Panc1 (cell line): Measurements from ENCODE around the gene QARS1. TPM values are rescaled to one million over a fixed set of nuclear protein-coding genes. Genes with fewer than 3 reads are reported as not detected.

Experiments
- ATAC-seq: fragments of 200-7000 bp; cut with Tn5 transposase; 2 replicates; pipeline ENCODE4 v1.9.1; 2020; ENCODE audit warnings: mild to moderate bottlenecking, moderate library complexity
- BruUV-seq: library from RNA; stranded (reverse); fragments of 400-500 nt; replicated peaks from 2 replicates; lab custom pipeline; 2021; lab: Mats Ljungman, UMichigan
- CTCF ChIA-PET: fragments of 300-600 bp; sonication (Branson Sonifier 250); formaldehyde crosslinking; loops from one replicate; lab custom pipeline; 2022; ENCODE audit warnings: antibody characterized with exemption; lab: Charles Lee
- POLR2A ChIA-PET: fragments of 300-600 bp; sonication (Branson Sonifier 250); formaldehyde crosslinking; loops from one replicate; lab custom pipeline; 2022; ENCODE audit warnings: antibody characterized with exemption; lab: Charles Lee
- DNase-seq: peaks from one replicate; pipeline ENCODE4 v3.0.0-alpha.2; 2010; ENCODE audit warnings: low read depth, low spot score
- H3K27ac ChIP-seq: 2 replicates; pipeline ENCODE4 v1.5.1; 2011; ENCODE audit warnings: mild to moderate bottlenecking, low read length, inconsistent platforms
- H3K27me3 ChIP-seq: fragments of 200-500 bp; sonication (Bioruptor generic); 2 replicates; pipeline ENCODE4 v1.6.0; 2014; ENCODE audit warnings: low read length, inconsistent platforms; ENCODE audit not compliant: control insufficient read depth, insufficient read depth
- H3K36me3 ChIP-seq: fragments of 200-500 bp; sonication (Bioruptor generic); 2 replicates; pipeline ENCODE4 v1.5.1; 2014; ENCODE audit warnings: inconsistent platforms, mild to moderate bottlenecking, low read length, moderate library complexity; ENCODE audit not compliant: control insufficient read depth, insufficient read depth
- H3K4me1 ChIP-seq: 2 replicates; pipeline ENCODE4 v1.5.1; 2011; ENCODE audit warnings: inconsistent platforms, mild to moderate bottlenecking, low read length, moderate library complexity; ENCODE audit not compliant: control insufficient read depth, insufficient read depth
- H3K4me3 ChIP-seq, 2 experiments: 2 replicates each; pipeline ENCODE4 v1.5.1; 2011 to 2012; ENCODE audit warnings: low read depth in 2 of 2, low read length in 2 of 2, mild to moderate bottlenecking in 2 of 2, inconsistent platforms in 1 of 2, moderate library complexity in 1 of 2
- H3K9me3 ChIP-seq: fragments of 200-500 bp; sonication (Bioruptor generic); 2 replicates; pipeline ENCODE4 v1.5.1; 2014; ENCODE audit warnings: low read depth, mild to moderate bottlenecking, inconsistent platforms, low read length, moderate library complexity; ENCODE audit not compliant: control insufficient read depth, insufficient read depth
- POLR2AphosphoS5 ChIP-seq: IDR thresholded peaks from 2 replicates; pipeline ENCODE4 v1.6.1; 2012; ENCODE audit warnings: mild to moderate bottlenecking, low read depth, low read length, moderate library complexity
- SIN3A ChIP-seq: IDR thresholded peaks from 2 replicates; pipeline ENCODE4 v1.6.1; 2012; ENCODE audit warnings: low read depth, mild to moderate bottlenecking, low read length, moderate library complexity, borderline replicate concordance; ENCODE audit not compliant: insufficient read depth
- TCF7L2 ChIP-seq: IDR thresholded peaks from 2 replicates; pipeline ENCODE4 v1.6.1; 2011; ENCODE audit warnings: mild to moderate bottlenecking, low read depth, low read length, inconsistent platforms
- in situ Hi-C: cut with HindIII; loops from 2 replicates; pipeline ENCODE4 v1.10.0; 2016; ENCODE audit warnings: low sequenced_read_pairs, low pct_unique_long_range_greater_than_20kb
- intact Hi-C: fragments of 100-400 bp; cut with micrococcal nuclease; formaldehyde crosslinking; loops from one replicate; pipeline ENCODE4 v1.10.0; 2022; ENCODE audit not compliant: unreplicated experiment
- total RNA-seq: library from RNA; stranded (reverse); gene quantifications from one replicate; pipeline ENCODE4 v1.2.1, GENCODE V29; 2021; ENCODE audit not compliant: unreplicated experiment
- TF ChIP-seq, protein P1 (sequence below), 2 experiments: IDR thresholded peaks; 2 replicates each; pipeline ENCODE4 v1.6.1; 2011 to 2012; ENCODE audit warnings: low read depth in 2 of 2, control low read depth in 1 of 2, low read length in 1 of 2, mild to moderate bottlenecking in 1 of 2, moderate library complexity in 1 of 2; ENCODE audit not compliant: insufficient read depth in 1 of 2
- TF ChIP-seq, protein P2 (sequence below): fragments of 450-650 bp; IDR thresholded peaks from 2 replicates; pipeline ENCODE4 v1.5.1; 2017; ENCODE audit warnings: mild to moderate bottlenecking

Gene QARS1
- total RNA-seq, 1 experiment from 2014 or later = 186 TPM

DNA sequence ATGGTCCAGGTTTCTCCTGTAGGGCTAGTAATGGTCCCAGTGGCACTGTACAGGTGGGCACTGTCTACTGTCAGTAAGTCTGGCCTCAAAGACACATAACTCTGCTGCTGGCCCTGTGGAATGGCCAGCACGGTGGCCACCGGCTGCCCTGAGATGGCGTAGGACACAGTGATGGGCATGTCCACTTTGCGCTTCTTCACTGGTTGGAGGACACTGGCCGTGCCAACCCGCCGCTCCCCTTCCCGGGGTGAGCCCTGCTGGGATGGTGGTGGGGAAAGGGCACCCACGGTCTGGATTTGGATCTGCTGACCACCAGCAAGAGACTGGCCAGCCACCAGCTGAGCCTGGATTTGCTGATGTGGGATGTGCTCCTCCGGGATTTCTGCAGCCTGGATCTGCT, 47.3 kb downstream of the QARS1 start:
- BruUV-seq = no TSS peak
- CTCF ChIA-PET = no interaction called here
- intact Hi-C loops = no loop called here

DNA sequence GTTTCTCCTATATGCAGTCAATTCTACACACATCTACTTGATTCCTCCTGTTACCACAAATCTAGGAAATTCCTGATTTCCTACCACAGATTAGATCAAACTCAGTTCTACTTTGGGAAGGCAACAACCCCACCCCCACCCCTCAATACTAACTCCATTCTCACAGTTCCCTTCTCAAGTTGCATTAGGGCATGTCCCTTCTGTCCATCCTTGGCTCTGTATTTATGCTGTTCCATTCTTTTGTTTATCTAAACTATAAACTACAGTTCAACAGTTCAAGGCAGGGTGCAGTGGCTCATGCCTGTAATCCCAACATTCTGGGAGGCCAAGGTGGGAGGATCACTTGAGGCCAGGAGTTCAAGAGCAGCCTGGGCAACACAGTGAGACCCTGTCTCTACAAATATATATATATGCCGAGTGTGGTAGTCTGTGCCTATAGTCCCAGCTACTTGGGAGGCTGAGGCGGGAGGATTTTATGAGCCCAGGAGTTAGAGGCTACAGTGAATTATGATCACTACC, 50.2 kb downstream of the QARS1 start:
- Histone ChIP-seq H3K4me3 (no peak overlapping the region), H3K9me3 (no peaks in the 10 kb centered on the region), H3K27me3 (no peaks in the 10 kb centered on the region), H3K36me3 (peaks cover 3% of the 10 kb centered on the region; the same call in 1 of the 2 replicates), H3K4me1 (no peaks in the 10 kb centered on the region), H3K27ac (no peak overlapping the region)
- ATAC-seq = no peak
- DNase-seq = no peak
- ChIA-PET CTCF (no interaction called here), POLR2A (no interaction called here)
- TF ChIP-seq, protein P1, sequence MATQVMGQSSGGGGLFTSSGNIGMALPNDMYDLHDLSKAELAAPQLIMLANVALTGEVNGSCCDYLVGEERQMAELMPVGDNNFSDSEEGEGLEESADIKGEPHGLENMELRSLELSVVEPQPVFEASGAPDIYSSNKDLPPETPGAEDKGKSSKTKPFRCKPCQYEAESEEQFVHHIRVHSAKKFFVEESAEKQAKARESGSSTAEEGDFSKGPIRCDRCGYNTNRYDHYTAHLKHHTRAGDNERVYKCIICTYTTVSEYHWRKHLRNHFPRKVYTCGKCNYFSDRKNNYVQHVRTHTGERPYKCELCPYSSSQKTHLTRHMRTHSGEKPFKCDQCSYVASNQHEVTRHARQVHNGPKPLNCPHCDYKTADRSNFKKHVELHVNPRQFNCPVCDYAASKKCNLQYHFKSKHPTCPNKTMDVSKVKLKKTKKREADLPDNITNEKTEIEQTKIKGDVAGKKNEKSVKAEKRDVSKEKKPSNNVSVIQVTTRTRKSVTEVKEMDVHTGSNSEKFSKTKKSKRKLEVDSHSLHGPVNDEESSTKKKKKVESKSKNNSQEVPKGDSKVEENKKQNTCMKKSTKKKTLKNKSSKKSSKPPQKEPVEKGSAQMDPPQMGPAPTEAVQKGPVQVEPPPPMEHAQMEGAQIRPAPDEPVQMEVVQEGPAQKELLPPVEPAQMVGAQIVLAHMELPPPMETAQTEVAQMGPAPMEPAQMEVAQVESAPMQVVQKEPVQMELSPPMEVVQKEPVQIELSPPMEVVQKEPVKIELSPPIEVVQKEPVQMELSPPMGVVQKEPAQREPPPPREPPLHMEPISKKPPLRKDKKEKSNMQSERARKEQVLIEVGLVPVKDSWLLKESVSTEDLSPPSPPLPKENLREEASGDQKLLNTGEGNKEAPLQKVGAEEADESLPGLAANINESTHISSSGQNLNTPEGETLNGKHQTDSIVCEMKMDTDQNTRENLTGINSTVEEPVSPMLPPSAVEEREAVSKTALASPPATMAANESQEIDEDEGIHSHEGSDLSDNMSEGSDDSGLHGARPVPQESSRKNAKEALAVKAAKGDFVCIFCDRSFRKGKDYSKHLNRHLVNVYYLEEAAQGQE (IDR thresholded peaks at IDR 0.05; ENCODE audit: insufficient read depth in 1 of 2, low read depth in 2 of 2, low read length in 1 of 2) = no peak
- TF ChIP-seq POLR2AphosphoS5 (no peak), TCF7L2 (no peak), SIN3A (no peak)
- TF ChIP-seq, protein P2, sequence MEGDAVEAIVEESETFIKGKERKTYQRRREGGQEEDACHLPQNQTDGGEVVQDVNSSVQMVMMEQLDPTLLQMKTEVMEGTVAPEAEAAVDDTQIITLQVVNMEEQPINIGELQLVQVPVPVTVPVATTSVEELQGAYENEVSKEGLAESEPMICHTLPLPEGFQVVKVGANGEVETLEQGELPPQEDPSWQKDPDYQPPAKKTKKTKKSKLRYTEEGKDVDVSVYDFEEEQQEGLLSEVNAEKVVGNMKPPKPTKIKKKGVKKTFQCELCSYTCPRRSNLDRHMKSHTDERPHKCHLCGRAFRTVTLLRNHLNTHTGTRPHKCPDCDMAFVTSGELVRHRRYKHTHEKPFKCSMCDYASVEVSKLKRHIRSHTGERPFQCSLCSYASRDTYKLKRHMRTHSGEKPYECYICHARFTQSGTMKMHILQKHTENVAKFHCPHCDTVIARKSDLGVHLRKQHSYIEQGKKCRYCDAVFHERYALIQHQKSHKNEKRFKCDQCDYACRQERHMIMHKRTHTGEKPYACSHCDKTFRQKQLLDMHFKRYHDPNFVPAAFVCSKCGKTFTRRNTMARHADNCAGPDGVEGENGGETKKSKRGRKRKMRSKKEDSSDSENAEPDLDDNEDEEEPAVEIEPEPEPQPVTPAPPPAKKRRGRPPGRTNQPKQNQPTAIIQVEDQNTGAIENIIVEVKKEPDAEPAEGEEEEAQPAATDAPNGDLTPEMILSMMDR = no peak
- no TSS peak for BruUV-seq
- intact Hi-C loops (no loop called here), in situ Hi-C loops (no loop called here)

More for the DNA sequence above, 47.3 kb downstream of the QARS1 start:
- no peak overlapping the region for H3K4me3 ChIP-seq
- peaks cover 3% of the 10 kb centered on the region for H3K36me3 ChIP-seq
- DNase-seq = no peak
- H3K4me1 ChIP-seq = no peaks in the 10 kb centered on the region
- H3K9me3 ChIP-seq = no peaks in the 10 kb centered on the region
- H3K27ac ChIP-seq = no peak overlapping the region
- POLR2A ChIA-PET = no interaction called here
- H3K27me3 ChIP-seq = no peaks in the 10 kb centered on the region
- in situ Hi-C loops = no loop called here
- TF ChIP-seq TCF7L2 (no peak), POLR2AphosphoS5 (no peak), SIN3A (no peak)
- TF ChIP-seq, protein P1 (IDR thresholded peaks at IDR 0.05; ENCODE audit: insufficient read depth in 1 of 2, low read depth in 2 of 2, low read length in 1 of 2) = no peak
- TF ChIP-seq, protein P2 = no peak
- ATAC-seq = no peak
